ENCODE results near the gene GLTPD2.

The GLTPD2 gene

GRCh38 chr17:4788807-4789700, at the start of gene GLTPD2:
TSS of gene GLTPD2 (plus strand) at chr17:4788964. CDS start at chr17:4789012, 48 bp downstream.
- DNase-seq (ENCODE audit: low read depth, low spot score), result no peak

GRCh38 chr17:4739122-4740024, 49.4 kb upstream of the GLTPD2 start, which contains the start of the genes CXCL16 and ZMYND15:
TSS of gene CXCL16 (minus strand) at chr17:4739928. CDS start at chr17:4739339, 589 bp downstream.
TSS of gene ZMYND15 (plus strand) at chr17:4739833. CDS start at chr17:4740549, 716 bp downstream.
- no peak for DNase-seq (ENCODE audit: low read depth, low spot score)

GRCh38 chr17:4740025-4740351, 48.8 kb upstream of the GLTPD2 start:
- no peak for DNase-seq (ENCODE audit: low read depth, low spot score)

- no peak for DNase-seq (ENCODE audit: low read depth, low spot score)
These were observed 48.2 kb upstream of the GLTPD2 start for GRCh38 chr17:4740584-4740983.

GRCh38 chr17:4741544-4741943, 47.2 kb upstream of the GLTPD2 start:
- DNase-seq (ENCODE audit: low read depth, low spot score), result no peak

- DNase-seq (ENCODE audit: low read depth, low spot score), result no peak
These were observed 46.6 kb upstream of the GLTPD2 start for GRCh38 chr17:4742133-4742532.

GRCh38 chr17:4742629-4743028, 46.1 kb upstream of the GLTPD2 start:
- no peak for DNase-seq (ENCODE audit: low read depth, low spot score)

GRCh38 chr17:4743216-4743615, 45.5 kb upstream of the GLTPD2 start:
- no peak for DNase-seq (ENCODE audit: low read depth, low spot score)

GRCh38 chr17:4743898-4744297, 44.9 kb upstream of the GLTPD2 start:
- no peak for DNase-seq (ENCODE audit: low read depth, low spot score)

- no peak for DNase-seq (ENCODE audit: low read depth, low spot score)
These were observed 43.5 kb upstream of the GLTPD2 start for GRCh38 chr17:4744999-4745969.

- DNase-seq (ENCODE audit: low read depth, low spot score), result no peak
These were observed 40.9 kb upstream of the GLTPD2 start for GRCh38 chr17:4747847-4748246.

- no peak for DNase-seq (ENCODE audit: low read depth, low spot score)
These were observed 40.1 kb upstream of the GLTPD2 start for GRCh38 chr17:4748686-4749085.

GRCh38 chr17:4750606-4751005, 38.2 kb upstream of the GLTPD2 start:
- no peak for DNase-seq (ENCODE audit: low read depth, low spot score)

GRCh38 chr17:4751932-4752331, 36.8 kb upstream of the GLTPD2 start:
- DNase-seq (ENCODE audit: low read depth, low spot score), result no peak

- DNase-seq (ENCODE audit: low read depth, low spot score), result no peak
These were observed 35.4 kb upstream of the GLTPD2 start for GRCh38 chr17:4753392-4753791.

GRCh38 chr17:4759776-4760236, 29.0 kb upstream of the GLTPD2 start:
- no peak for DNase-seq (ENCODE audit: low read depth, low spot score)

GRCh38 chr17:4764595-4764994, 24.2 kb upstream of the GLTPD2 start:
- no peak for DNase-seq (ENCODE audit: low read depth, low spot score)

GRCh38 chr17:4766201-4766600, 22.6 kb upstream of the GLTPD2 start:
- no peak for DNase-seq (ENCODE audit: low read depth, low spot score)

- DNase-seq (ENCODE audit: low read depth, low spot score), result no peak
These were observed 22.0 kb upstream of the GLTPD2 start for GRCh38 chr17:4766723-4767122.

GRCh38 chr17:4768298-4768697, 20.5 kb upstream of the GLTPD2 start:
- DNase-seq (ENCODE audit: low read depth, low spot score), result no peak

GRCh38 chr17:4769628-4770027, 19.1 kb upstream of the GLTPD2 start:
- no peak for DNase-seq (ENCODE audit: low read depth, low spot score)

Measured in smooth muscle cell of the brain vasculature (primary cell).